ENCODE data around the gene PSMD3. TPM values are rescaled to one million over a fixed set of nuclear protein-coding genes. Genes with fewer than 3 reads are reported as not detected.

PSMD3 gene
- total and polyA plus RNA-seq, 4 donors = 30.7 to 80.7 (median 66.3) TPM

DNA sequence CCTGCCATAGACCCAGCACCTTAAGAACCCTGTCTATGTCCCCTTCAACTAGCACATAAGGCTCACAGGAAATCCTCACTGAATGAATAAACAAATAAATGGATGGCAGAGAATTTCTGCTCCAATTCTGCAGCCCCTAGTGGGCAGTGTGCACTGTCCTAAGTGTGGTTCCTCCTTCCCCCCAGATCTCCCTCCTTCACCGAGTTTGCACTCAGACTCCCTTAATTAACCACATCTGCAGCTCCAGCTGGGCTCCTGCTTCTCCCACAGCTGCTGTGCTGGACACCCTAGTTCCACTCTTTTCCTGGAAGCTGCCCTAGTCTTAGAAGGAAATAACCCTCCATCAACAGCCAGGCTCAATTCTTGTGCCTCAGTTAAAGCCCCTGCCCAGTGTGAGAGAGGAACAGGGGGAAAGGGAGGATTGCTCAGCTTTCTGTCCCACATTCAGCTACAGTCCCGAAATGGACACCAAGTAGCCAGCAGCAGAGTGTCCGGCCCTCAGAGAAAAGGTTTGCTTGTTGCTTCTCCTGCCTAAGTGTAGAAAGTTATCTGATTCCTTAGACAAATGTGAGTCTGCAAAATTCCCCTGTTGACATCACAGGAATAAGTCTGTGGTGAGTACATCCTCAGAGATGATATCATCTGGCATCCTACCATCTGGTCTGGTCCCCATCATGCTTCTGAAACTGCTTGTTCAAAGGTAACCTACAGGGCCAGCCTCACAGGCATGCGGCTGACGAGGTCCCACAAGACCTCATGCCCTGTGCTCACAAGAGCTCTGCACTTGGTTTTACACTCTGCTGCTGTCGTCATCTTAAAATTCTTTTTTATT lies 40.8 kb upstream of the PSMD3 start:
- no peak overlapping the region for H3K9ac ChIP-seq (ENCODE audit: low read depth in 1 of 2, low read length in 2 of 2)

DNA sequence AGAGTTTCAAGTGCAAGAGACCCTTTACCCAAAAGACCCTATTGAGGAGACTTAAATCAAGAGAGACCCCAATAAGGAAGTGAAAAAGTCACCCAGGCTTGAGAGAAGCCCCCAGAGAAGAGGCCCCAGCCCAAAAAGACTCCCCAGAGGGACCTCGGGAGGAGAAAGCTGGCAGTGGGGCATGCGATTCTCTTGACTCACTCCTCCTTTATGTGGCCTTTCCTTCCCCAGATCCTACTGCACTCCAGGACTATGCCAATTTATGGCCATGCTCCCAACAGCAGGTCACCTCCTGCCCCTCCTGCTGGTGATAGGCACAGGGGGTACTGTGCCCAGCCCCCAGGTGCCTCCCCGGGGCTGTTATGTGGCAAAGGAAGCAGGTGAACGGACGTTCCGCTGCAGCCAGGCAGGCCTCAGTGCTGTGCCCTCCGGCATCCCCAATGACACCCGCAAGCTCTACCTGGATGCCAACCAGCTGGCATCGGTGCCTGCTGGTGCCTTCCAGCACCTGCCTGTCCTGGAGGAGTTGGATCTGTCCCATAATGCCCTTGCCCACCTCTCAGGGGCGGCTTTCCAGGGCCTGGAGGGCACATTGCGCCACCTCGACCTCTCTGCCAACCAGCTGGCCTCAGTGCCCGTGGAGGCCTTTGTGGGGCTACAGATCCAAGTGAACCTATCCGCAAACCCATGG lies 36.8 kb upstream of the PSMD3 start:
- Histone ChIP-seq H3K27ac (ENCODE audit: low read depth in 1 of 2, low read length in 2 of 2) (peak overlapping the region; percentile 45 to 77), H3K4me1 (ENCODE audit: control insufficient read depth in 4 of 4, insufficient read depth in 4 of 4, low read length in 3 of 4) (peaks cover 3 to 14% (median 8%) of the 10 kb centered on the region in 4 donors), H3K4me3 (ENCODE audit: low read depth in 1 of 3, low read length in 3 of 3) (peak overlapping the region in 1 of 3 donors; percentile 25), H3K9me3 (ENCODE audit: control insufficient read depth in 4 of 4, low read length in 3 of 4) (no peaks in the 10 kb centered on the region), H3K9ac (ENCODE audit: low read depth in 1 of 2, low read length in 2 of 2) (peak overlapping the region in 1 of 2 donors; percentile 28), H3K27me3 (ENCODE audit: control insufficient read depth in 4 of 4, insufficient read depth in 4 of 4, low read length in 3 of 4) (no peaks in the 10 kb centered on the region), H3K36me3 (ENCODE audit: control insufficient read depth in 4 of 4, insufficient read depth in 3 of 4, low read depth in 1 of 4, low read length in 3 of 4) (no peaks in the 10 kb centered on the region)
- no peak for DNase-seq (ENCODE audit: low spot score)
- WGBS = 40% methylated on average over 14 of the region's 14 CpGs
- no peak for TF ChIP-seq FOXA1 (IDR thresholded peaks at IDR 0.05)
- TF ChIP-seq EGR1 (IDR thresholded peaks at IDR 0.05; ENCODE audit: low read depth in 2 of 2) = peak in 1 of 2 donors; percentile 42
- no peak for TF ChIP-seq GABPA (IDR thresholded peaks at IDR 0.05 in 1 of 2, conservative IDR thresholded peaks at IDR 0.05 in 1 of 2)
- TF ChIP-seq HNF4G (IDR thresholded peaks at IDR 0.05) = peak; percentile 35
- TF ChIP-seq, protein P1, sequence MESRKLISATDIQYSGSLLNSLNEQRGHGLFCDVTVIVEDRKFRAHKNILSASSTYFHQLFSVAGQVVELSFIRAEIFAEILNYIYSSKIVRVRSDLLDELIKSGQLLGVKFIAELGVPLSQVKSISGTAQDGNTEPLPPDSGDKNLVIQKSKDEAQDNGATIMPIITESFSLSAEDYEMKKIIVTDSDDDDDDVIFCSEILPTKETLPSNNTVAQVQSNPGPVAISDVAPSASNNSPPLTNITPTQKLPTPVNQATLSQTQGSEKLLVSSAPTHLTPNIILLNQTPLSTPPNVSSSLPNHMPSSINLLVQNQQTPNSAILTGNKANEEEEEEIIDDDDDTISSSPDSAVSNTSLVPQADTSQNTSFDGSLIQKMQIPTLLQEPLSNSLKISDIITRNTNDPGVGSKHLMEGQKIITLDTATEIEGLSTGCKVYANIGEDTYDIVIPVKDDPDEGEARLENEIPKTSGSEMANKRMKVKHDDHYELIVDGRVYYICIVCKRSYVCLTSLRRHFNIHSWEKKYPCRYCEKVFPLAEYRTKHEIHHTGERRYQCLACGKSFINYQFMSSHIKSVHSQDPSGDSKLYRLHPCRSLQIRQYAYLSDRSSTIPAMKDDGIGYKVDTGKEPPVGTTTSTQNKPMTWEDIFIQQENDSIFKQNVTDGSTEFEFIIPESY (IDR thresholded peaks at IDR 0.05) = no peak
- TF ChIP-seq TAF1 (conservative IDR thresholded peaks at IDR 0.05) = no peak
- no peak for TF ChIP-seq FOXA2 (IDR thresholded peaks at IDR 0.05)
- TF ChIP-seq, protein P2, sequence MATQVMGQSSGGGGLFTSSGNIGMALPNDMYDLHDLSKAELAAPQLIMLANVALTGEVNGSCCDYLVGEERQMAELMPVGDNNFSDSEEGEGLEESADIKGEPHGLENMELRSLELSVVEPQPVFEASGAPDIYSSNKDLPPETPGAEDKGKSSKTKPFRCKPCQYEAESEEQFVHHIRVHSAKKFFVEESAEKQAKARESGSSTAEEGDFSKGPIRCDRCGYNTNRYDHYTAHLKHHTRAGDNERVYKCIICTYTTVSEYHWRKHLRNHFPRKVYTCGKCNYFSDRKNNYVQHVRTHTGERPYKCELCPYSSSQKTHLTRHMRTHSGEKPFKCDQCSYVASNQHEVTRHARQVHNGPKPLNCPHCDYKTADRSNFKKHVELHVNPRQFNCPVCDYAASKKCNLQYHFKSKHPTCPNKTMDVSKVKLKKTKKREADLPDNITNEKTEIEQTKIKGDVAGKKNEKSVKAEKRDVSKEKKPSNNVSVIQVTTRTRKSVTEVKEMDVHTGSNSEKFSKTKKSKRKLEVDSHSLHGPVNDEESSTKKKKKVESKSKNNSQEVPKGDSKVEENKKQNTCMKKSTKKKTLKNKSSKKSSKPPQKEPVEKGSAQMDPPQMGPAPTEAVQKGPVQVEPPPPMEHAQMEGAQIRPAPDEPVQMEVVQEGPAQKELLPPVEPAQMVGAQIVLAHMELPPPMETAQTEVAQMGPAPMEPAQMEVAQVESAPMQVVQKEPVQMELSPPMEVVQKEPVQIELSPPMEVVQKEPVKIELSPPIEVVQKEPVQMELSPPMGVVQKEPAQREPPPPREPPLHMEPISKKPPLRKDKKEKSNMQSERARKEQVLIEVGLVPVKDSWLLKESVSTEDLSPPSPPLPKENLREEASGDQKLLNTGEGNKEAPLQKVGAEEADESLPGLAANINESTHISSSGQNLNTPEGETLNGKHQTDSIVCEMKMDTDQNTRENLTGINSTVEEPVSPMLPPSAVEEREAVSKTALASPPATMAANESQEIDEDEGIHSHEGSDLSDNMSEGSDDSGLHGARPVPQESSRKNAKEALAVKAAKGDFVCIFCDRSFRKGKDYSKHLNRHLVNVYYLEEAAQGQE (IDR thresholded peaks at IDR 0.05) = peak; percentile 54
- peak; percentile 89 to 92 for TF ChIP-seq RXRA (IDR thresholded peaks at IDR 0.05)
- TF ChIP-seq, protein P3, sequence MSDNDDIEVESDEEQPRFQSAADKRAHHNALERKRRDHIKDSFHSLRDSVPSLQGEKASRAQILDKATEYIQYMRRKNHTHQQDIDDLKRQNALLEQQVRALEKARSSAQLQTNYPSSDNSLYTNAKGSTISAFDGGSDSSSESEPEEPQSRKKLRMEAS (IDR thresholded peaks at IDR 0.05) = peak; percentile 74
- TF ChIP-seq NR2F2 (IDR thresholded peaks at IDR 0.05) = no peak
- peak in 1 of 2 donors; percentile 60 for TF ChIP-seq RAD21 (IDR thresholded peaks at IDR 0.05)
- TF ChIP-seq SP1 (IDR thresholded peaks at IDR 0.05) = peak; percentile 86
- TF ChIP-seq, protein P4, sequence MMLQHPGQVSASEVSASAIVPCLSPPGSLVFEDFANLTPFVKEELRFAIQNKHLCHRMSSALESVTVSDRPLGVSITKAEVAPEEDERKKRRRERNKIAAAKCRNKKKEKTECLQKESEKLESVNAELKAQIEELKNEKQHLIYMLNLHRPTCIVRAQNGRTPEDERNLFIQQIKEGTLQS (IDR thresholded peaks at IDR 0.05) = no peak

More for the DNA sequence above, 40.8 kb upstream of the PSMD3 start:
- H3K4me1 ChIP-seq (ENCODE audit: control insufficient read depth in 4 of 4, insufficient read depth in 4 of 4, low read length in 3 of 4) = peaks cover 5 to 14% (median 9%) of the 10 kb centered on the region in 4 donors
- no peaks in the 10 kb centered on the region for H3K27me3 ChIP-seq (ENCODE audit: control insufficient read depth in 4 of 4, insufficient read depth in 4 of 4, low read length in 3 of 4)
- TF ChIP-seq RAD21 (IDR thresholded peaks at IDR 0.05) = peak in 1 of 2 donors; percentile 36
- TF ChIP-seq, protein P5, sequence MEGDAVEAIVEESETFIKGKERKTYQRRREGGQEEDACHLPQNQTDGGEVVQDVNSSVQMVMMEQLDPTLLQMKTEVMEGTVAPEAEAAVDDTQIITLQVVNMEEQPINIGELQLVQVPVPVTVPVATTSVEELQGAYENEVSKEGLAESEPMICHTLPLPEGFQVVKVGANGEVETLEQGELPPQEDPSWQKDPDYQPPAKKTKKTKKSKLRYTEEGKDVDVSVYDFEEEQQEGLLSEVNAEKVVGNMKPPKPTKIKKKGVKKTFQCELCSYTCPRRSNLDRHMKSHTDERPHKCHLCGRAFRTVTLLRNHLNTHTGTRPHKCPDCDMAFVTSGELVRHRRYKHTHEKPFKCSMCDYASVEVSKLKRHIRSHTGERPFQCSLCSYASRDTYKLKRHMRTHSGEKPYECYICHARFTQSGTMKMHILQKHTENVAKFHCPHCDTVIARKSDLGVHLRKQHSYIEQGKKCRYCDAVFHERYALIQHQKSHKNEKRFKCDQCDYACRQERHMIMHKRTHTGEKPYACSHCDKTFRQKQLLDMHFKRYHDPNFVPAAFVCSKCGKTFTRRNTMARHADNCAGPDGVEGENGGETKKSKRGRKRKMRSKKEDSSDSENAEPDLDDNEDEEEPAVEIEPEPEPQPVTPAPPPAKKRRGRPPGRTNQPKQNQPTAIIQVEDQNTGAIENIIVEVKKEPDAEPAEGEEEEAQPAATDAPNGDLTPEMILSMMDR (IDR thresholded peaks at IDR 0.05; ENCODE audit: low read depth, low read length, missing input control) = peak; percentile 17
- TF ChIP-seq, protein P3 (IDR thresholded peaks at IDR 0.05) = no peak
- TF ChIP-seq, protein P1 (IDR thresholded peaks at IDR 0.05) = no peak
- no peak for DNase-seq (ENCODE audit: low spot score)
- 77% methylated on average over 6 of the region's 6 CpGs for WGBS
- no peaks in the 10 kb centered on the region for H3K36me3 ChIP-seq (ENCODE audit: control insufficient read depth in 4 of 4, insufficient read depth in 3 of 4, low read depth in 1 of 4, low read length in 3 of 4)
- no peak overlapping the region for H3K27ac ChIP-seq (ENCODE audit: low read depth in 1 of 2, low read length in 2 of 2)
- no peak overlapping the region for H3K4me3 ChIP-seq (ENCODE audit: low read depth in 1 of 3, low read length in 3 of 3)
- H3K9me3 ChIP-seq (ENCODE audit: control insufficient read depth in 4 of 4, low read length in 3 of 4) = no peaks in the 10 kb centered on the region
